BJ (cell line): ENCODE measurements around the gene COMMD2. TPM values are rescaled to one million over a fixed set of nuclear protein-coding genes. Genes with fewer than 3 reads are reported as not detected.

Source experiments
- CTCF ChIA-PET: fragments of 350-600 bp; formaldehyde crosslinking; extraction: SDS; loops from one replicate; lab custom pipeline; 2021; ENCODE audit warnings: antibody characterized with exemption, inconsistent platforms; lab: Yijun Ruan, JAX
- POLR2A ChIA-PET: fragments of 300-600 bp; sonication (Branson Sonifier 250); formaldehyde crosslinking; extraction: SDS; loops from one replicate; lab custom pipeline; 2021; ENCODE audit warnings: antibody characterized with exemption; lab: Charles Lee
- DNase-seq: peaks from one replicate; pipeline ENCODE4 v3.0.0-alpha.2; 2011; ENCODE audit warnings: low read depth
- H3K27me3 ChIP-seq: 2 replicates; pipeline ENCODE4 v1.6.0; 2011; ENCODE audit warnings: low read length; ENCODE audit not compliant: control insufficient read depth, insufficient read depth
- H3K36me3 ChIP-seq: 2 replicates; pipeline ENCODE4 v1.5.1; 2011; ENCODE audit warnings: low read length; ENCODE audit not compliant: control insufficient read depth, insufficient read depth
- H3K4me3 ChIP-seq: 2 replicates; pipeline ENCODE4 v1.5.1; 2011; ENCODE audit warnings: low read depth, mild to moderate bottlenecking, control low read depth, low read length
- CTCF ChIP-seq: IDR thresholded peaks from 2 replicates; pipeline ENCODE4 v1.5.1; 2011; ENCODE audit warnings: low read depth, mild to moderate bottlenecking, control low read depth, inconsistent platforms, low read length, moderate library complexity; ENCODE audit not compliant: insufficient read depth
- polyA plus RNA-seq: library from polyadenylated mRNA; depleted of rRNA; stranded (reverse); fragments of >200 nt; gene quantifications from 2 replicates; pipeline ENCODE4 v1.2.3, GENCODE V29; 2011

Gene COMMD2
- polyA plus RNA-seq, 1 experiment = 31.2 TPM

GRCh38 chr3:149723781-149724180 is 28.5 kb downstream of the COMMD2 start:
- no peak for DNase-seq
- POLR2A ChIA-PET = no interaction called here

GRCh38 chr3:149720918-149721317 is 31.4 kb downstream of the COMMD2 start:
- no peak for DNase-seq
- ChIA-PET CTCF (interaction anchor here (1.3 to 1.4 kb wide), 2 partner anchors 52 to 87 kb away, joined by 3 read pairs; no protein-coding TSS in a partner anchor), POLR2A (no interaction called here)
- Histone ChIP-seq H3K36me3 (no peaks in the 10 kb centered on the region), H3K4me3 (no peak overlapping the region), H3K27me3 (no peaks in the 10 kb centered on the region)
- TF ChIP-seq CTCF = no peak

More at GRCh38 chr3:149723781-149724180, 28.5 kb downstream of the COMMD2 start:
- Histone ChIP-seq H3K36me3 (no peaks in the 10 kb centered on the region), H3K4me3 (no peak overlapping the region), H3K27me3 (no peaks in the 10 kb centered on the region)
- no peak for TF ChIP-seq CTCF
- CTCF ChIA-PET = interaction anchor here (0.6 to 1.0 kb wide), 2 partner anchors 85 to 157 kb away, joined by 3 to 5 read pairs; no protein-coding TSS in a partner anchor

- Histone ChIP-seq H3K27me3 (no peaks in the 10 kb centered on the region), H3K36me3 (no peaks in the 10 kb centered on the region), H3K4me3 (no peak overlapping the region)
- ChIA-PET CTCF (interaction anchor here (0.6 to 2.9 kb wide), 34 partner anchors 9 to 227 kb away, joined by 3 to 25 read pairs (median 5); partner anchors contain the start of genes COMMD2 and WWTR1), POLR2A (no interaction called here)
- TF ChIP-seq CTCF = peak; percentile 74
- DNase-seq = no peak
Observed at GRCh38 chr3:149717391-149718056, 34.8 kb downstream of the COMMD2 start.

- Histone ChIP-seq H3K4me3 (no peak overlapping the region), H3K36me3 (no peaks in the 10 kb centered on the region), H3K27me3 (no peaks in the 10 kb centered on the region)
- TF ChIP-seq CTCF = no peak
- POLR2A ChIA-PET = no interaction called here
- DNase-seq = no peak
- CTCF ChIA-PET = interaction anchor here (0.6 to 2.9 kb wide), 33 partner anchors 9 to 227 kb away, joined by 3 to 25 read pairs (median 5); partner anchors contain the start of genes COMMD2 and WWTR1
Observed at GRCh38 chr3:149716984-149717383, 35.3 kb downstream of the COMMD2 start.

GRCh38 chr3:149715247-149715646 is 37.0 kb downstream of the COMMD2 start:
- ChIA-PET CTCF (interaction anchor here (0.6 to 1.5 kb wide), 3 partner anchors 185 to 205 kb away, joined by 3 to 6 read pairs (median 3); no protein-coding TSS in a partner anchor), POLR2A (no interaction called here)
- Histone ChIP-seq H3K4me3 (no peak overlapping the region), H3K27me3 (no peaks in the 10 kb centered on the region), H3K36me3 (no peaks in the 10 kb centered on the region)
- no peak for TF ChIP-seq CTCF
- DNase-seq = no peak
